ENCODE results near the gene STK24. TPM values are rescaled to one million over a fixed set of nuclear protein-coding genes. Genes with fewer than 3 reads are reported as not detected.

The STK24 gene
- total and polyA plus RNA-seq, 2 experiments from 2014 or later = 83.3 to 98.0 TPM

DNA sequence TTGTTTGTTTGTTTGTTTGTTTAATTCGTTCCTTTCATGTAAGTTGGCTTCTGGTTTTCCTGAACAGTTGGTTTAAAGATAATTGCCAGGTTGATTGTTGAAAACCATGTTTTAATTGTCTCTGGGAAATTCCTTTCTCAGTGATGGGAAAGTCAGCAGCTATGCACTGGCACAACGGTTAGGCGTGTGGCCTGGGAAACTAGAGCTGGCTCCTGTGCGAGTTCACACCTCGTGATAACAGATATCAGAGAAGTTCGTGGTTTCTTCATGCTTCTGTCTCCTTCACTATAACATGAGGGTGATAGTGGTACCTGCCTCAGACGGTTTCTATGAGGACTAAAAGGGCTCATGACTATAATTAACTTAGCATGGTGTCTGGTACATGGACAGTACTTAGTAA is 153.5 kb downstream of the STK24 start:
- DNase-seq (ENCODE audit: low read depth in 1 of 2, low spot score in 1 of 2) = no peak
- Histone ChIP-seq H3K9me3 (ENCODE audit: low read depth) (no peaks in the 10 kb centered on the region), H3K4me1 (ENCODE audit: low read depth) (no peaks in the 10 kb centered on the region), H3K36me3 (no peaks in the 10 kb centered on the region), H3K4me3 (no peak overlapping the region), H3K27me3 (no peaks in the 10 kb centered on the region), H3K27ac (no peak overlapping the region)
- TF ChIP-seq, protein P1, sequence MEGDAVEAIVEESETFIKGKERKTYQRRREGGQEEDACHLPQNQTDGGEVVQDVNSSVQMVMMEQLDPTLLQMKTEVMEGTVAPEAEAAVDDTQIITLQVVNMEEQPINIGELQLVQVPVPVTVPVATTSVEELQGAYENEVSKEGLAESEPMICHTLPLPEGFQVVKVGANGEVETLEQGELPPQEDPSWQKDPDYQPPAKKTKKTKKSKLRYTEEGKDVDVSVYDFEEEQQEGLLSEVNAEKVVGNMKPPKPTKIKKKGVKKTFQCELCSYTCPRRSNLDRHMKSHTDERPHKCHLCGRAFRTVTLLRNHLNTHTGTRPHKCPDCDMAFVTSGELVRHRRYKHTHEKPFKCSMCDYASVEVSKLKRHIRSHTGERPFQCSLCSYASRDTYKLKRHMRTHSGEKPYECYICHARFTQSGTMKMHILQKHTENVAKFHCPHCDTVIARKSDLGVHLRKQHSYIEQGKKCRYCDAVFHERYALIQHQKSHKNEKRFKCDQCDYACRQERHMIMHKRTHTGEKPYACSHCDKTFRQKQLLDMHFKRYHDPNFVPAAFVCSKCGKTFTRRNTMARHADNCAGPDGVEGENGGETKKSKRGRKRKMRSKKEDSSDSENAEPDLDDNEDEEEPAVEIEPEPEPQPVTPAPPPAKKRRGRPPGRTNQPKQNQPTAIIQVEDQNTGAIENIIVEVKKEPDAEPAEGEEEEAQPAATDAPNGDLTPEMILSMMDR (IDR thresholded peaks at IDR 0.05; ENCODE audit: low read depth, low read length) = no peak

DNA sequence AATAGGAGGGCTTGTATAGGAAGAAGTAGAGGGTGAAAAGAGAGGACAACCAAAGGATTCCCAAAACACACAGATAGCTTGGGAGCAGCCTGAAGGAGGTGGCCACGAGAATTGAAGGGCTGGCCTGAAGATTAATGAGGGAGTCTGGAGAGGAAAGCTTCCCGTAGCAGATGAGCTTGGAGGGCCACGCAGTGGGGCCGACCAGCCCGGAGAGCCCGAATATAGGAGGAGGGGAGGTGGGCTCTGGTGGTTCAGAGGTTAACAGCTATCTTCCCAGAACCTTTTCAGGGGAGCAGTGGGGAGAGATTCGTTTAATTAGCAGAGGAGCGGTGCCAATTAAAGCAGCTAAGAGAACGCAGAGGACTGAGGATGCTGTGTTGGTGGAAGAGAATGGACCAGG is 154.9 kb downstream of the STK24 start:
- no peaks in the 10 kb centered on the region for H3K36me3 ChIP-seq

DNA sequence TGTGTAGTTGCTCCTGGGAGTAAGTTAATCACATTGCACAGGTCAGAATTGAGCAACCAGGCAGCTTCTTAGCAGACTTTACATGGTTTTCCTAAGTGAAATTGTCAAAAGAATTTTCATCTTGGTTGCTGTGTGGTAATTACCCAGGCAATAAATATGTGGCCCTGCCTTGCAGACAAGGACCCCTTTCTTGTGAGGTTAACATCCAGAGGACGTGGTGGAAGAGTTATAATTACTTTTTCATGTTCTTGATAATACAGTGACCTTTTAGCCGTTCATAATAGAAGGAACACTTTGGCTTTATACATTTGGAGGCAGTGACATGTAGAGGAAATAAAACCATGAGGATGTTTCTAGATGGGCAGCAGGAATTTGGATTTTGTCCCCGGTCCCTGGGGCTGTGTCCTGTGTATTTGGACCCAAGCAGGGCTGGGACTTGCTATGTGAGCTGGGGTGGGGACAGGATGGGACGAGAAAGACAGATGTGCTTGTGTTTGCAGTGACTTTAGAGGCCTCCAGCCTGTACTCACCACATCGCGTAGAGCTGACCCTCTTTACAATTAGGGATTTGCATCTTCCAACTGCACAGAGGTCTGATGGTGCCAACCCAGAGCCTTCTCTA is 156.2 kb downstream of the STK24 start:
- Histone ChIP-seq H3K4me1 (ENCODE audit: low read depth) (no peaks in the 10 kb centered on the region), H3K4me3 (no peak overlapping the region), H3K27ac (no peak overlapping the region), H3K27me3 (no peaks in the 10 kb centered on the region), H3K36me3 (no peaks in the 10 kb centered on the region), H3K9me3 (ENCODE audit: low read depth) (no peaks in the 10 kb centered on the region)
- TF ChIP-seq, protein P1 (IDR thresholded peaks at IDR 0.05; ENCODE audit: low read depth, low read length) = no peak
- DNase-seq (ENCODE audit: low read depth in 1 of 2, low spot score in 1 of 2) = no peak

More for the DNA sequence above, 154.9 kb downstream of the STK24 start:
- DNase-seq (ENCODE audit: low read depth in 1 of 2, low spot score in 1 of 2) = no peak
- H3K9me3 ChIP-seq (ENCODE audit: low read depth) = no peaks in the 10 kb centered on the region
- H3K27ac ChIP-seq = no peak overlapping the region
- TF ChIP-seq, protein P1 (IDR thresholded peaks at IDR 0.05; ENCODE audit: low read depth, low read length) = no peak
- no peaks in the 10 kb centered on the region for H3K27me3 ChIP-seq
- H3K4me3 ChIP-seq = no peak overlapping the region
- no peaks in the 10 kb centered on the region for H3K4me1 ChIP-seq (ENCODE audit: low read depth)

DNA sequence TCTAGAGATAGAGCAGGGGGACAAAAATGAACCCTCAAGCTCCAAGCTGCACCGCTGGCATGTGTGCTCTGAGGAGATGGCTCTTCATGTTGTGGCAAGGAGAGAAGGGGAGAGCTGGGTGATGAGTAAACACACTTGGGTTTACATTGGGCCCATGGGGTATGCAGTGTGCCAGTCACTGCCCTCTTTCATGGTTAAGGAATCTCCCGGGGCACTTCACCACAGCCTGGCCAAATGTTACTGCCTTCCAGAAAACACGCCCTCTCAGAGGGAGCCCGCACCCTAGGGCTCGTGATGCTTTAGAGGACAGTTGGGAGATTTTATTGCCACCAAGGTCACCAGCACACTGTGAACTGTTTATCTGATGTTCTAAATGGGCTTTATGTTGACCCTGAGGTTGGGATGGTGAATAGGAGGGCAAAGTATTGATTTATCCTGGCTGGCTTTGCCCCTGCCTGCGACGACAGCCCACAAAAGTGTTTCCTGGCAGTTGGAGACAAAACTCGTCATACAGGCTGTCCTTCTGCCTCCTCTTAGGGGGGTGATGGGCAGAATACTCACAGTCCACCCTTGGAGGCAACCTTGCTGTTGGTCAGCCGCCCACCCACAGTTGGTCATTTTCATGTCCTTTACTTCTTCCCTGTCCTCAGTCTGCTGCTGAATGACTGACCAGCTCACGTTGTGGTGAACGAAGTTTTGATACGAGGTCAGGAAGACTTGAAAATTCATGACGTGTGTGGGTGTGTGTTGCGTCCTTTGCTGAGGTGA is 156.9 kb downstream of the STK24 start:
- H3K27ac ChIP-seq = no peak overlapping the region
- no peaks in the 10 kb centered on the region for H3K36me3 ChIP-seq
- H3K4me1 ChIP-seq (ENCODE audit: low read depth) = no peaks in the 10 kb centered on the region
- H3K9me3 ChIP-seq (ENCODE audit: low read depth) = no peaks in the 10 kb centered on the region
- H3K27me3 ChIP-seq = no peaks in the 10 kb centered on the region
- DNase-seq (ENCODE audit: low read depth in 1 of 2, low spot score in 1 of 2) = no peak
- H3K4me3 ChIP-seq = no peak overlapping the region
- TF ChIP-seq, protein P1 (IDR thresholded peaks at IDR 0.05; ENCODE audit: low read depth, low read length) = no peak

DNA sequence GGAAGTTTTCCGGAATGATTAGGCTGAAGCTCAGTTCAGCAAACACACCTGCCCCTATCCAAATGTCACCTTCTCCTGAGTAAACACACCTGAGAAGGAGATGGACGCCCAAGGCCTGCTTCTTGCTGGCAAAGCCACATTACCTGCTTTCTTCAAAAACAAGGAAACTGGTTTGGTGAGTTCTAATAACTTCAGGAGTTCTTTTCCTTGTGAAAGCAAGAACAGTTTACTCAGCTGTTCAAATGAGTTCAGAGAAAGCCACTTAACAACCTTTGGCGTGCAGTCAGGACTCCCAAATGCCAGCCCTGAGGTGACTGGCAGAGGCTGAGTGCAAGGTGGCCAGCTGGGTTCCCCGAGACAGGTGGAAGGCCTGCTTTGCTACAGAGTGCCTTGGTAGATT is 160.5 kb downstream of the STK24 start:
- Histone ChIP-seq H3K4me3 (no peak overlapping the region), H3K4me1 (ENCODE audit: low read depth) (no peaks in the 10 kb centered on the region), H3K27ac (no peak overlapping the region), H3K36me3 (no peaks in the 10 kb centered on the region), H3K9me3 (ENCODE audit: low read depth) (no peaks in the 10 kb centered on the region), H3K27me3 (no peaks in the 10 kb centered on the region)
- TF ChIP-seq, protein P1 (IDR thresholded peaks at IDR 0.05; ENCODE audit: low read depth, low read length) = no peak
- no peak for DNase-seq (ENCODE audit: low read depth in 1 of 2, low spot score in 1 of 2)
